ENCODE results near the gene CYP2B6. TPM values are rescaled to one million over a fixed set of nuclear protein-coding genes. Genes with fewer than 3 reads are reported as not detected.
"Not testable (repeated sequence)": the region's sequence is repeated elsewhere in the genome, so short reads cannot be mapped to it uniquely, and the experiment has no call there.

The CYP2B6 gene
- total RNA-seq, 2 experiments from 2014 or later: not detected

DNA sequence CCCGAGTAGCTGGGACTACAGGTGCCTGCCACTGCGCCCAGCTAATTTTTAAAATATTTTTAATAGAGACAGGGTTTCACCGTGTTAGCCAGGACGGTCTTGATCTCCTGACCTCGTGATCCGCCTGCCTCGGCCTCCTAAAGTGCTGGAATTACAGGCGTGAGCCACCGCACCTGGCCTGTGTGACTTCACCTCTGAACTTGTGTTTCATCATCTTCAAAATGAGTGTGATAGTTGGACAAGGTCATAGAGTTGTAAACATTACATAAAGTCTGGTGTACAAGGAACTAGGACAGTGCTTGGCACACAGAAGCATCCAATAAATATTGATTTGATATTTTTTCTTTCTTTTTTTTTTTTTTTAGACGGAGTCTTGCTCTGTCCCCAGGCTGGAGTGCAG is 62.2 kb downstream of the CYP2B6 start:
- H3K36me3 Mint-ChIP-seq; H3K4me3 Mint-ChIP-seq; intact Hi-C loops (cut with micrococcal nuclease); H3K27ac Mint-ChIP-seq; CTCF ChIA-PET; DNase-seq; POLR2A ChIA-PET; H3K9me3 Mint-ChIP-seq; H3K4me1 Mint-ChIP-seq (ENCODE audit: low read depth): not testable (repeated sequence)
- H3K27me3 Mint-ChIP-seq: peaks cover 23% of the 10 kb centered on the region

DNA sequence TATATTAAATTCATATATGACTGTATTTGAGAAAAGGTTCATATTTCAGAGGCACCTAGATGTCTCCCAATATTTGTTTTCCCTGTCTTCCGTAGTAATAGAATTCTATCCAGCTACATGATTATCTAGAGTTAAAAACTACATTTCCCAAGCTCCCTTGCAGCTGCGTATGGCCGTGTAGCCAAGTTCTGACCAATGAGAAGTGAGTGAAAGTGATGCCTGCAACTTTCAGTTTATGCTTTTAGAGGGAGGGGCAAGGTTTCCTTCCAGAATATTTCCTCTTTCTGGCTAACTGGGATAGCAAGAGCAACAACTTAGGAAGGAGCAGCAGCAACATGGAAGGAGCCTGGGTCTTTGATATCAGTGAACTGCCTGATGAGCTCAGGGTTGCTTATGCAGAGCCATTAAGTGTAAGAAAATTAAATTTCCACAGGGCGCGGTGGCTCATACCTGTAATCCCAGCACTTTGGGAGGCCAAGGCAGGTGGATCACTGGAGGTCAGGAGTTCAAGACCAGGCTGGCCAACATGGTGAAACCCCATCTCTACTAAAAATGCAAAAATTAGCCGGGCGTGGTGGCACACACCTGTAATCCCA is 74.0 kb downstream of the CYP2B6 start:
- ChIA-PET CTCF (no interaction called here), POLR2A (no interaction called here)
- Mint-ChIP-seq H3K4me1 (ENCODE audit: low read depth) (no peaks in the 10 kb centered on the region), H3K36me3 (no peaks in the 10 kb centered on the region), H3K27ac (no peak overlapping the region), H3K4me3 (no peak overlapping the region), H3K9me3 (no peaks in the 10 kb centered on the region), H3K27me3 (peaks cover 24% of the 10 kb centered on the region)
- intact Hi-C loops (cut with micrococcal nuclease): no loop called here
- DNase-seq: no peak

Other genes with a start within 250 kb of the CYP2B6 start
- gene ACTMAP, start 240.8 kb upstream of the CYP2B6 start, total RNA-seq: 10 to 100 TPM; 14.1 to 15.8 TPM
- 100 to 1,000 TPM; 241 to 253 TPM for gene SNRPA, start 240.1 kb upstream of the CYP2B6 start, total RNA-seq
- gene MIA, start 215.8 kb upstream of the CYP2B6 start, total RNA-seq: under 1 TPM in 1 of 2 experiments, not detected in 1; 1.00 TPM
- 10 to 100 TPM; 38.0 to 41.7 TPM for gene RAB4B, start 213.0 kb upstream of the CYP2B6 start, total RNA-seq
- 10 to 100 TPM; 89.1 to 90.3 TPM for gene EGLN2, start 192.1 kb upstream of the CYP2B6 start, total RNA-seq
- gene CYP2A6, start 140.8 kb upstream of the CYP2B6 start, total RNA-seq: not detected
- gene CYP2A7, start 109.1 kb upstream of the CYP2B6 start, total RNA-seq: not detected
- not detected for gene CYP2A13, start 97.2 kb downstream of the CYP2B6 start, total RNA-seq
- not detected for gene CYP2F1, start 123.2 kb downstream of the CYP2B6 start, total RNA-seq
- gene CYP2S1, start 201.9 kb downstream of the CYP2B6 start, total RNA-seq: under 1 TPM; 0.75 to 0.76 TPM
- gene AXL, start 227.9 kb downstream of the CYP2B6 start, total RNA-seq: under 1 TPM; 0.17 to 0.31 TPM